Pancreas (tissue), 10 donors: ENCODE measurements around the gene KCNK15. TPM values are rescaled to one million over a fixed set of nuclear protein-coding genes. Genes with fewer than 3 reads are reported as not detected.

Experiments
- ATAC-seq, 4 donors: fragments of 200-7000 bp; cut with Tn5 transposase; one replicate each; pipeline versions ENCODE4 v1.8.0 to v1.9.1; 2020; ENCODE audit warnings: mild to moderate bottlenecking in 4 of 4, moderate library complexity in 4 of 4
- DNase-seq, 6 donors: peaks; one replicate each; pipeline ENCODE4 v3.0.0-alpha.2; 2020
- FAIRE-seq: peaks from 2 replicates; lab custom pipeline; 2012; peaks lifted over from hg19 to GRCh38; lab: Jason Lieb, UNC
- H3K27ac ChIP-seq, 4 donors: fragments of 200-600 bp; sonication (generic); 1 replicate in 3 of 4; 2 replicates in 1 of 4; pipeline versions ENCODE4 v1.5.0 to v1.8.0; 2020
- H3K27me3 ChIP-seq, 4 donors: fragments of 200-600 bp; one replicate each; pipeline ENCODE4 v1.8.0; 2021
- H3K36me3 ChIP-seq, 3 donors: fragments of 200-600 bp; sonication (generic) in 1 of 3; one replicate each; pipeline versions ENCODE4 v1.5.0 to v1.8.0; 2020 to 2021
- H3K4me1 ChIP-seq, 3 donors: fragments of 200-600 bp; one replicate each; pipeline ENCODE4 v1.8.0; 2021
- H3K4me3 ChIP-seq, 4 donors: fragments of 200-600 bp; sonication (generic) in 2 of 4; one replicate each; pipeline versions ENCODE4 v1.5.0 to v1.8.0; 2020 to 2021
- H3K9me3 ChIP-seq, 4 donors: fragments of 200-600 bp; one replicate each; pipeline ENCODE4 v1.8.0; 2021
- CTCF ChIP-seq, 4 donors: fragments of 200-600 bp; sonication (generic) in 3 of 4; IDR thresholded peaks; one replicate each; pipeline versions ENCODE4 v1.5.0 to v1.8.0; 2021; ENCODE audit warnings: antibody characterized with exemption in 4 of 4
- WGBS, 2 donors: extraction: QIAGEN DNeasy Blood & Tissue Kit; methylation state at CpG; one replicate each; pipeline ENCODE4 v1.1.7; 2013; 5-methylcytosine and 5-hydroxymethylcytosine counted together
- intact Hi-C, 3 donors: fragments of 100-400 bp; cut with DNase I; formaldehyde crosslinking; loops; one replicate each; pipeline versions ENCODE4 v1.11.1 to v1.14.2; 2022
- polyA plus RNA-seq, 2 donors: library from polyadenylated mRNA; stranded (reverse); fragments of 200-250 nt; gene quantifications; one replicate each; pipeline ENCODE4 v1.2.3, GENCODE V29; 2013
- total RNA-seq, 6 donors: library from RNA; stranded (reverse); fragmentation: NEBNext Ultra II Directional in 4 of 6; extraction: Animal tissue kit (Norgen Biotek cat#: 25700) in 4 of 6; gene quantifications; one replicate each; pipeline versions ENCODE4 v1.2.1 to v1.2.4, GENCODE V29; 2021 to 2023
- donor health status: healthy with polysubstance abuse.
- donor health status: DM: no; HTN: no; CAD: no; lungs with moderate emphysema.
- donor health status: DM: no; HTN: no; CAD: no.
- donor health status: control.
- donor health status: control.
- donor health status: Bipolar disorder and iron deficiency.
- donor health status: DM: yes; HTN: yes; CAD: no.
- donor health status: DM: no; HTN: no; CAD: no.
- donor health status: DM: no; HTN: no; CAD: no.
- donor health status: DM: yes; HTN: yes; CAD: no.

KCNK15 gene
- total and polyA plus RNA-seq, 8 donors = 0.42 to 2.5 (median 1.0) TPM

DNA sequence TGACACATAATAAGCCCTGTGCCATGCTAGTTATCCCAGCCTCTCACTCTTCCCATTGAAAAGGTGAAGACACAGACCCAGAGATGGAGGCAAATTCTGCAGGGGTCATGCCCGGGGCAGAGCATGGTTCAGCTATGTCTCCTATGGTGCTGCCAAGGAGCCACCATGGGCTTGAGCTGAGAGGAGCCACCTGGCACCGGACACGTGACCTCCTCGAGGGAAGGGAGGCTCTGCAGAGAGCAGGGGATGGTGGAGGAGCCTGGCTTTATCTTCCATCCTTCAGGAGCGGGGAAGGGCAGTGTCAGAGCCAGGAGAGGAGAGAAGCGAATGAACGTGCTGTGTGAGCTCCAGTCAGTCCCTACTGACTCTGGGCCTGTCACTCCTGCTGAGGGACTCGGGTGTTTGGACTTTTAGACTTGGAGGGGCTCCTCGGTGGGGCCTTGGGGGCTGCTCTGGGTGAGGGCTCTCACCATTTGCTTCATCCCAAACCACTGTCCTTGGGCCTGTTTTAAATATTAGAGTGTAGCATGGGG lies 41.6 kb upstream of the KCNK15 start:
- no peak overlapping the region for H3K4me3 ChIP-seq
- no peaks in the 10 kb centered on the region for H3K9me3 ChIP-seq
- H3K27me3 ChIP-seq = no peaks in the 10 kb centered on the region
- ATAC-seq = no peak
- no peaks in the 10 kb centered on the region for H3K4me1 ChIP-seq
- no peak overlapping the region for H3K27ac ChIP-seq
- TF ChIP-seq CTCF (IDR thresholded peaks at IDR 0.05) = no peak
- WGBS, 2 donors = 69 to 74% methylated on average over 9 of the region's 9 CpGs
- H3K36me3 ChIP-seq = no peaks in the 10 kb centered on the region
- no peak for FAIRE-seq
- no peak for DNase-seq
- intact Hi-C loops = no loop called here

DNA sequence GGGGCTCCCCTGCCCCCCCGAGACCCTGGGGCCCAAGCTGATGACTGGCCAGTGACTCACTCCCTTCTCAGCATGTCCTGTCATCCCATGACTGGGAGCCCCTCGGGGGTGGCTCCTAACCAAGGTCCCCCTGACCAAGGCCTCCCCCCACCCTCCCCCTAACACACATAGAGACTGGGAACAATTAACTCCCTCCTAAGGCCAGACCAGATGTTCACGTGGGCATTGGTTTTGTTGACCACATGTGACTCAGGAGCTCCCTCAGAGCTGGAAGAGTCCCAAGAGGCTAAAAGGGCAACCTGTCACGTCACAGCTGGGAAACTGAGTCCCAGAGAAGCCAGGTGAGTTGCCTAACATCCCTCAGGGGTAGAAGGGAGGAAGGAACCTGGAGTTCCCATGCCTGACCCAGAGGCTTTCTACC lies 41.1 kb upstream of the KCNK15 start:
- H3K27me3 ChIP-seq = no peaks in the 10 kb centered on the region
- no peaks in the 10 kb centered on the region for H3K36me3 ChIP-seq
- H3K4me3 ChIP-seq = no peak overlapping the region
- no peaks in the 10 kb centered on the region for H3K4me1 ChIP-seq
- intact Hi-C loops = no loop called here
- 40 to 64% methylated on average over 4 of the region's 4 CpGs for WGBS, 2 donors
- ATAC-seq = no peak
- no peak for DNase-seq
- FAIRE-seq = no peak
- H3K27ac ChIP-seq = no peak overlapping the region
- no peaks in the 10 kb centered on the region for H3K9me3 ChIP-seq
- no peak for TF ChIP-seq CTCF (IDR thresholded peaks at IDR 0.05)

- H3K4me1 ChIP-seq = no peaks in the 10 kb centered on the region
- TF ChIP-seq CTCF (IDR thresholded peaks at IDR 0.05) = no peak
- no peak overlapping the region for H3K27ac ChIP-seq
- intact Hi-C loops = no loop called here
- FAIRE-seq (no peak), DNase-seq (no peak), ATAC-seq (no peak)
- no peaks in the 10 kb centered on the region for H3K9me3 ChIP-seq
- H3K27me3 ChIP-seq = no peaks in the 10 kb centered on the region
- 61 to 62% methylated on average over 4 of the region's 4 CpGs for WGBS, 2 donors
- no peak overlapping the region for H3K4me3 ChIP-seq
- H3K36me3 ChIP-seq = no peaks in the 10 kb centered on the region
Measured at GRCh38 chr20:44705364-44706094, 40.1 kb upstream of the KCNK15 start.

GRCh38 chr20:44706301-44707017 lies 39.2 kb upstream of the KCNK15 start:
- Histone ChIP-seq H3K27ac (no peak overlapping the region), H3K9me3 (no peaks in the 10 kb centered on the region), H3K4me1 (no peaks in the 10 kb centered on the region), H3K36me3 (no peaks in the 10 kb centered on the region), H3K4me3 (no peak overlapping the region), H3K27me3 (no peaks in the 10 kb centered on the region)
- intact Hi-C loops = no loop called here
- FAIRE-seq (no peak), DNase-seq (no peak), ATAC-seq (peak in 2 of 4 donors; percentile 22 to 28)
- WGBS, 2 donors = 53 to 62% methylated on average over 10 of the region's 10 CpGs
- TF ChIP-seq CTCF (IDR thresholded peaks at IDR 0.05) = no peak
